HCT116 (cell line): ENCODE data around the gene AKAP8.

Experiments used
- CTCF ChIP-seq, 3 experiments: fragments of 200-600 bp in 1 of 3; sonication (generic) in 1 of 3; IDR thresholded peaks in 2 of 3; conservative IDR thresholded peaks in 1 of 3; 2 replicates each; pipeline ENCODE4 v1.5.1; 2012 to 2017; ENCODE audit warnings: low read depth in 2 of 3, low read length in 2 of 3, antibody characterized with exemption in 1 of 3, borderline replicate concordance in 1 of 3, control low read depth in 1 of 3, mild to moderate bottlenecking in 1 of 3, mixed read lengths in 1 of 3, mixed run types in 1 of 3, moderate library complexity in 1 of 3; ENCODE audit not compliant: insufficient read depth in 1 of 3
- EZH2phosphoT487 ChIP-seq: fragments of 200-600 bp; IDR thresholded peaks from 2 replicates; pipeline ENCODE4 v1.6.1; 2018; ENCODE audit warnings: antibody characterized with exemption, borderline replicate concordance
- POLR2A ChIP-seq: IDR thresholded peaks from 2 replicates; pipeline ENCODE4 v1.7.0; 2011; ENCODE audit warnings: borderline replicate concordance; ENCODE audit not compliant: insufficient read depth, insufficient read length; ENCODE audit errors: extremely low read depth
- RAD21 ChIP-seq: IDR thresholded peaks from 2 replicates; pipeline ENCODE4 v1.6.1; 2012; ENCODE audit warnings: low read depth, mild to moderate bottlenecking
- TCF7L2 ChIP-seq: IDR thresholded peaks from 2 replicates; pipeline ENCODE4 v1.7.0; 2011; ENCODE audit warnings: borderline replicate concordance, inconsistent platforms; ENCODE audit not compliant: insufficient read depth, insufficient read length; ENCODE audit errors: extremely low read depth

GRCh38 chr19:15317392-15318071 lies 62.1 kb downstream of the AKAP8 start:
- TF ChIP-seq CTCF (IDR thresholded peaks at IDR 0.05 in 2 of 3, conservative IDR thresholded peaks at IDR 0.05 in 1 of 3; ENCODE audit: borderline replicate concordance in 1 of 3, insufficient read depth in 1 of 3, low read depth in 2 of 3, low read length in 2 of 3) (no peak), EZH2phosphoT487 (no peak), TCF7L2 (no peak), RAD21 (no peak), POLR2A (no peak)
